Measurements from ENCODE around the gene RBM20.

GRCh38 chr10:110647136-110647430 is 2.9 kb downstream of the RBM20 start:
- TF ChIP-seq, protein P1, sequence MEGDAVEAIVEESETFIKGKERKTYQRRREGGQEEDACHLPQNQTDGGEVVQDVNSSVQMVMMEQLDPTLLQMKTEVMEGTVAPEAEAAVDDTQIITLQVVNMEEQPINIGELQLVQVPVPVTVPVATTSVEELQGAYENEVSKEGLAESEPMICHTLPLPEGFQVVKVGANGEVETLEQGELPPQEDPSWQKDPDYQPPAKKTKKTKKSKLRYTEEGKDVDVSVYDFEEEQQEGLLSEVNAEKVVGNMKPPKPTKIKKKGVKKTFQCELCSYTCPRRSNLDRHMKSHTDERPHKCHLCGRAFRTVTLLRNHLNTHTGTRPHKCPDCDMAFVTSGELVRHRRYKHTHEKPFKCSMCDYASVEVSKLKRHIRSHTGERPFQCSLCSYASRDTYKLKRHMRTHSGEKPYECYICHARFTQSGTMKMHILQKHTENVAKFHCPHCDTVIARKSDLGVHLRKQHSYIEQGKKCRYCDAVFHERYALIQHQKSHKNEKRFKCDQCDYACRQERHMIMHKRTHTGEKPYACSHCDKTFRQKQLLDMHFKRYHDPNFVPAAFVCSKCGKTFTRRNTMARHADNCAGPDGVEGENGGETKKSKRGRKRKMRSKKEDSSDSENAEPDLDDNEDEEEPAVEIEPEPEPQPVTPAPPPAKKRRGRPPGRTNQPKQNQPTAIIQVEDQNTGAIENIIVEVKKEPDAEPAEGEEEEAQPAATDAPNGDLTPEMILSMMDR (IDR thresholded peaks at IDR 0.05; ENCODE audit: insufficient read depth, low read length), result no peak
- TF ChIP-seq, protein P2, sequence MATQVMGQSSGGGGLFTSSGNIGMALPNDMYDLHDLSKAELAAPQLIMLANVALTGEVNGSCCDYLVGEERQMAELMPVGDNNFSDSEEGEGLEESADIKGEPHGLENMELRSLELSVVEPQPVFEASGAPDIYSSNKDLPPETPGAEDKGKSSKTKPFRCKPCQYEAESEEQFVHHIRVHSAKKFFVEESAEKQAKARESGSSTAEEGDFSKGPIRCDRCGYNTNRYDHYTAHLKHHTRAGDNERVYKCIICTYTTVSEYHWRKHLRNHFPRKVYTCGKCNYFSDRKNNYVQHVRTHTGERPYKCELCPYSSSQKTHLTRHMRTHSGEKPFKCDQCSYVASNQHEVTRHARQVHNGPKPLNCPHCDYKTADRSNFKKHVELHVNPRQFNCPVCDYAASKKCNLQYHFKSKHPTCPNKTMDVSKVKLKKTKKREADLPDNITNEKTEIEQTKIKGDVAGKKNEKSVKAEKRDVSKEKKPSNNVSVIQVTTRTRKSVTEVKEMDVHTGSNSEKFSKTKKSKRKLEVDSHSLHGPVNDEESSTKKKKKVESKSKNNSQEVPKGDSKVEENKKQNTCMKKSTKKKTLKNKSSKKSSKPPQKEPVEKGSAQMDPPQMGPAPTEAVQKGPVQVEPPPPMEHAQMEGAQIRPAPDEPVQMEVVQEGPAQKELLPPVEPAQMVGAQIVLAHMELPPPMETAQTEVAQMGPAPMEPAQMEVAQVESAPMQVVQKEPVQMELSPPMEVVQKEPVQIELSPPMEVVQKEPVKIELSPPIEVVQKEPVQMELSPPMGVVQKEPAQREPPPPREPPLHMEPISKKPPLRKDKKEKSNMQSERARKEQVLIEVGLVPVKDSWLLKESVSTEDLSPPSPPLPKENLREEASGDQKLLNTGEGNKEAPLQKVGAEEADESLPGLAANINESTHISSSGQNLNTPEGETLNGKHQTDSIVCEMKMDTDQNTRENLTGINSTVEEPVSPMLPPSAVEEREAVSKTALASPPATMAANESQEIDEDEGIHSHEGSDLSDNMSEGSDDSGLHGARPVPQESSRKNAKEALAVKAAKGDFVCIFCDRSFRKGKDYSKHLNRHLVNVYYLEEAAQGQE (IDR thresholded peaks at IDR 0.05; ENCODE audit: insufficient replicate concordance, low read depth), result no peak
